SK-N-MC (cell line): Measurements from ENCODE around the gene HADH.

Source experiments
- DNase-seq: peaks from one replicate; pipeline ENCODE4 v3.0.0-alpha.2; 2011; ENCODE audit warnings: low read depth, low spot score
- H3K27ac ChIP-seq: fragments of 200-600 bp; sonication (generic); 2 replicates; pipeline ENCODE4 v1.5.1; 2016; ENCODE audit warnings: mixed run types
- H3K36me3 ChIP-seq: fragments of 200-600 bp; sonication (generic); 2 replicates; pipeline ENCODE4 v1.6.1; 2017; ENCODE audit warnings: antibody characterized with exemption, low read length, mixed read lengths; ENCODE audit not compliant: insufficient read depth
- H3K4me3 ChIP-seq: fragments of 200-600 bp; sonication (generic); 2 replicates; pipeline ENCODE4 v1.5.1; 2016
- H3K9ac ChIP-seq: fragments of 200-600 bp; sonication (generic); 2 replicates; pipeline ENCODE4 v1.8.0; 2017; ENCODE audit warnings: mixed run types, mixed read lengths; ENCODE audit not compliant: insufficient read length
- H3K9me3 ChIP-seq: fragments of 200-600 bp; sonication (generic); 2 replicates; pipeline ENCODE4 v1.6.1; 2017; ENCODE audit warnings: low read depth, mild to moderate bottlenecking, antibody characterized with exemption, low read length, moderate library complexity, mixed read lengths
- EZH2 ChIP-seq: fragments of 200-600 bp; sonication (generic); IDR thresholded peaks from one replicate; pipeline ENCODE4 v1.6.1; 2017; ENCODE audit warnings: antibody characterized with exemption
- FOXP2 ChIP-seq: optimal IDR thresholded peaks from 2 replicates; pipeline ENCODE3; 2011; ENCODE audit warnings: mild to moderate bottlenecking, moderate library complexity; ENCODE audit not compliant: insufficient read depth; ENCODE audit errors: extremely low read length, control extremely low read depth
- POLR2AphosphoS5 ChIP-seq: IDR thresholded peaks from 2 replicates; pipeline ENCODE4 v1.6.1; 2012; ENCODE audit warnings: mild to moderate bottlenecking, low read depth, low read length, borderline replicate concordance

HADH gene

GRCh38 chr4:108033348-108033747 lies 43.7 kb downstream of the HADH start:
- no peak for DNase-seq
- no peaks in the 10 kb centered on the region for H3K9me3 ChIP-seq
- TF ChIP-seq POLR2AphosphoS5 (no peak), FOXP2 (no peak), EZH2 (no peak)
- no peak overlapping the region for H3K27ac ChIP-seq
- H3K9ac ChIP-seq = no peak overlapping the region
- H3K36me3 ChIP-seq = peaks cover 70% of the 10 kb centered on the region
- H3K4me3 ChIP-seq = no peak overlapping the region

- Histone ChIP-seq H3K9ac (no peak overlapping the region), H3K4me3 (no peak overlapping the region), H3K27ac (peak overlapping the region; percentile 48; the same call in 1 of the 2 replicates), H3K9me3 (no peaks in the 10 kb centered on the region), H3K36me3 (peaks cover 60% of the 10 kb centered on the region)
- DNase-seq = no peak
- TF ChIP-seq FOXP2 (no peak), EZH2 (no peak), POLR2AphosphoS5 (no peak)
These were observed 44.9 kb downstream of the HADH start for GRCh38 chr4:108034565-108034964.

- no peak overlapping the region for H3K4me3 ChIP-seq
- no peak overlapping the region for H3K9ac ChIP-seq
- TF ChIP-seq POLR2AphosphoS5 (no peak), EZH2 (no peak), FOXP2 (no peak)
- no peaks in the 10 kb centered on the region for H3K9me3 ChIP-seq
- H3K36me3 ChIP-seq = peaks cover 51% of the 10 kb centered on the region
- H3K27ac ChIP-seq = 0 out of 2 replicates have a peak overlapping the region, but pooled peaks have one; percentile 48
- no peak for DNase-seq
These were observed 46.0 kb downstream of the HADH start for GRCh38 chr4:108035691-108036090.

- H3K36me3 ChIP-seq = peaks cover 46% of the 10 kb centered on the region
- TF ChIP-seq POLR2AphosphoS5 = no peak
- TF ChIP-seq FOXP2 = no peak
- no peak overlapping the region for H3K9ac ChIP-seq
- no peaks in the 10 kb centered on the region for H3K9me3 ChIP-seq
- H3K27ac ChIP-seq = no peak overlapping the region
- no peak overlapping the region for H3K4me3 ChIP-seq
- DNase-seq = no peak
These were observed 46.5 kb downstream of the HADH start for GRCh38 chr4:108036213-108036612.

GRCh38 chr4:108037884-108038283 lies 48.2 kb downstream of the HADH start:
- DNase-seq = no peak
- H3K9ac ChIP-seq = no peak overlapping the region
- no peaks in the 10 kb centered on the region for H3K9me3 ChIP-seq
- H3K36me3 ChIP-seq = peaks cover 33% of the 10 kb centered on the region
- no peak for TF ChIP-seq POLR2AphosphoS5
- TF ChIP-seq EZH2 = no peak
- no peak for TF ChIP-seq FOXP2
- H3K27ac ChIP-seq = no peak overlapping the region
- H3K4me3 ChIP-seq = no peak overlapping the region

GRCh38 chr4:108042927-108043326 lies 53.2 kb downstream of the HADH start:
- Histone ChIP-seq H3K4me3 (no peak overlapping the region), H3K9me3 (no peaks in the 10 kb centered on the region), H3K9ac (no peak overlapping the region), H3K27ac (no peak overlapping the region), H3K36me3 (no peaks in the 10 kb centered on the region; the same call in none of the 2 replicates)
- TF ChIP-seq FOXP2 = no peak
- no peak for TF ChIP-seq POLR2AphosphoS5
- TF ChIP-seq EZH2 = no peak
- DNase-seq = no peak

- DNase-seq = no peak
- Histone ChIP-seq H3K9me3 (no peaks in the 10 kb centered on the region), H3K27ac (no peak overlapping the region), H3K4me3 (no peak overlapping the region), H3K36me3 (peaks cover 5% of the 10 kb centered on the region), H3K9ac (no peak overlapping the region)
- TF ChIP-seq EZH2 (no peak), POLR2AphosphoS5 (no peak), FOXP2 (no peak)
These were observed 53.8 kb downstream of the HADH start for GRCh38 chr4:108043526-108043925.

GRCh38 chr4:108044951-108045686 lies 55.4 kb downstream of the HADH start:
- Histone ChIP-seq H3K36me3 (peaks cover 9% of the 10 kb centered on the region), H3K27ac (no peak overlapping the region), H3K9me3 (no peaks in the 10 kb centered on the region), H3K4me3 (no peak overlapping the region), H3K9ac (no peak overlapping the region)
- TF ChIP-seq FOXP2 (no peak), EZH2 (no peak), POLR2AphosphoS5 (no peak)
- DNase-seq = no peak

GRCh38 chr4:108045687-108046024 lies 56.0 kb downstream of the HADH start:
- Histone ChIP-seq H3K9ac (no peak overlapping the region), H3K27ac (no peak overlapping the region), H3K9me3 (no peaks in the 10 kb centered on the region), H3K36me3 (peaks cover 9% of the 10 kb centered on the region), H3K4me3 (no peak overlapping the region)
- no peak; the same call in 1 of the 2 replicates for TF ChIP-seq POLR2AphosphoS5
- TF ChIP-seq EZH2 = no peak
- no peak for TF ChIP-seq FOXP2
- DNase-seq = no peak
